ENCODE data around the gene WT1.
"Not testable (repeated sequence)": the region's sequence is repeated elsewhere in the genome, so short reads cannot be mapped to it uniquely, and the experiment has no call there.

WT1 gene

DNA sequence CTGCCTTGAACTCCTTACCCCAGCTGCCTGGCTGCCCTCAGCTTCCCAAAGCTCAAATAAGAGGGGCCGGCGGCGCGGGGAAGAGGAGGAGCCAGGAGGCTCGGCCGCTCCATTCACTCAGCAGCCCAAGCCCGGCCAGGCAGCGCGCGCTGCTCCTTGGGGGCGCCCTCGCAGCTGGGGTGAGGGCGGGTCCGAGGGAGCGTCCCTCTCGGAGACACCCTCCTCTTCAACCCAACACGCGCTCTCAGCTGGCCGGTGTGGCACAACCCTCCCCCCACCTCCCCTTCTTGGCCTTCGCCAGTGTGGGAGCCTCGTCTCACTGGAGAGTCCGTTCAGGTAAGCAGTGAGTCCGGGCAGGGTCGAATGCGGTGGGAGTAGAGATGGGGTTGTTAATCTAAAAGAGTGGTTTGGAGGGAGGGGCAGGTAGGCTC lies at the start of gene WT1:
Gene WT1, minus strand, starts transcription at position 29 of the 431 bp plus-strand sequence.
- DNase-seq (ENCODE audit: low read depth): no peak

DNA sequence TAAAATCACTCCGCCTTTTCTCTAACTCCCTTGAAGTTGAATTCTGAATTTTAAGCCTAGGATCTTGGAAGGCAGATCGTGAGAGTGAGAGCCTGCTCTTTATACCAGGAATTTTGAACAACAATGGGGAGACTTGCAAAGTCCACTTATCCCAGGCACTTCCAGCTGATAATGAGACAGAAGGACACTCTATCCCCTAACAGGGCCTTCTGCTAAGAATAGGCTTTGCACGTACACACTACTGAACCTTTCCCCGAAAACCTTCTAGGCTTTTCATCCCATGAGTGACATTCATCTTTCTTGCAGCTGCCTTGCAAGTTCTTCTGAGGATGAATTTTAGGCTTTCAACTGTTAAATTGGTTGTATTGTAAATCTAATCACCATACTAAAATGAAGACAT lies 44.0 kb upstream of the WT1 start:
- DNase-seq (ENCODE audit: low read depth): no peak

DNA sequence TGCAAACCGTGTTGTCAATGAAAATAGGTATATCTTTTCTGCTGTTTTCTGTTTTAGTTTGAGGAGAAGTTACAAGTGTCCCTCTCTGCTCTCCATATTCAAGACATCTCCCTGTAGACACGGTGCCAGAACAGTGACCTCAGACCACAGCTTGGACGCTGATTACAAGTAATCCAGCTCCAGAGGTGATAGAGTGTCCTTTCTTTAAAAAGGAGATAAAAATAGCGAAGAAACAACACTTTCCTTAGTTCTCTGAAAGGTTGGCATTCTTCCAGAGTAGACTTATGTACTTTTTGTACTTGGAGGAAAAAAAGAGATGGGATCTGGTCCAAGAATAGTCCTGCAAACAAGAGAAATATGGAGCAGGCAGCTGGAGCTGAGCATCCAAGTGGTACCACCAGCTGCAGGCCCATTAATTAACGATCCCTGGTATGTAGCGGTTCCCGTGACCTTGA lies 43.0 kb upstream of the WT1 start:
- DNase-seq (ENCODE audit: low read depth): no peak

DNA sequence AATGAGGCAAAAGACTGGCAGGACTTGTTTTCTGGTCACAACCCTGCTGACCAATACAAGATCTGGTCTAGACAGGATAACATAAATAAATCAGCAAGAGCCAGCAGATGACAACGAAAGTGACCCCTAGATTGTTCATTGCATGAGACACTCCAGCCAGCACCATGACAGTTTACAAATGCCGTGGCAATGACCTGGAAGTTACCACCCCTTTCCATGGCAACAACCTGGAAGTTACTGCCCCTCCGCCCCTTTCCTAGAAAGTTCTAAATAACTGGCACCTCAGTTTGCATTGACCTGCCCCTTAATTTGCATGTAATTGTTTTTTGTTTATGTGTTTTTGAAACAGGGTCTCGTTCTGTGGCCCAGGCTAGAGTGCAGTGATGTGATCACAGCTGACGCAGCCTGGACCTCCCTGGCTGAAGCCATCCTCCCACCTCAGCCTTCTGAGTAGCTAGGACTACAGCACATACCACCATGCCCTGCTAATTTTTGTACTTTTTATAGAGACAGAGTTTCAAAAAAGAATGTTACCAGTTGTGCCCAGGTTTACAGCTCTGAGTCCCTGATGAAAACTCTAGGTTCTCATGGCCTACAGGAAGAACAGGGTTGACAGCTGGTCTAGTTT lies 38.1 kb upstream of the WT1 start:
- no peak for DNase-seq (ENCODE audit: low read depth)

DNA sequence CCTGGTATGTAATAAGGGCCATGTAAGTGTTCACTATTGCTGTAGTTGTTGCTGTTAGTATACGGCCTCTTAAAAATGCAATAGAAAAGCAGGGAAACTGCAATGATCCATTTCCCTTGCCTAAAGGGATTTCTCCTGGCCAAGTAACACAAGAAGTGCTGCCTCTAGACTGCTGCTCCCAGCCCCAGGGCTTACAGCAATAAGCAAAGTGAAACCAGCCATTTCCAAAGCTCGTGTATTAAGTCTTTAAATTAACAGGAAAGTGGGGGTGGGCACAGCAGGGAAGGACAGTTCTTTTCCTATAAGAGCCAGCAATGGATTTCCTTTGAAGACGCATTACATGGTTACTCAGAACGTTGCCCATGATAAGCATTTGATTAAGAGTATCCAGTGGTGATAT lies 36.9 kb upstream of the WT1 start:
- DNase-seq (ENCODE audit: low read depth): no peak

DNA sequence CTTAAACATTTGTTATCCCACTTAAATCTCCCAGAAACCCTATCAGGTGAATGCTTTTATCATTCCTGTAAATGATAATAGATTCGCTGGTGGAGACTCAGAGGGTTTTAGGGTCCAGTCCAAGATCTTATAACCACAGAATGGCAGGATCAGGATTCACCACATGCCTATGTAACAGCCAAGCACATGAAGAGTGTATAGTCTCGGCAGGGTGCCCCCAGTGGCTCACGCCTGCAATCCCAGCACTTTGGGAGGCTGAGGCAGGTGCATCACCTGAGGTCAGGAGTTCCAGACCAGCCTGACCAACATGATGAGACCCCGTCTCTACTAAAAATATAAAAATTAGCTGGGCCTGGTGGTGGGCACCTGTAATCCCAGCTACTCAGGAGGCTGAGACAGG lies 36.2 kb upstream of the WT1 start:
- not testable (repeated sequence) for DNase-seq (ENCODE audit: low read depth)

DNA sequence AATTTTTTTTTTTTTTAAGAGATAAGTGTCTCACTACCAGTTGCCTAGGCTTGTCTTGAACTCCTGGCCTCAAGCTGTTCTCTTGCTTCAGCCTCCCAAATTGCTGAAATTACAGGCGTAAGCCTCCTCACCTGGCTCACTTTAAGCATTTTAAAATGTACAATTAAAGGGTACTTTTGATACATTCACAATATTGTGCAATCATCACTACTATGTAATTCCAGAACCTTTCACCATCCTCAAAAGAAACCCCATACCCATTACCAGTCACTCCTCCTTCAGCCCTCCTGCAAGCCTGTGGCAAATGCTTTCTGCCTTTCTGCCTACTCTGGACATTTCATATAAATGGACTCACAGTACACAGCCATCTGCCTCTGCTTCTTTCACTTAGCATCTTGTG lies 34.5 kb upstream of the WT1 start:
- DNase-seq (ENCODE audit: low read depth): no peak

DNA sequence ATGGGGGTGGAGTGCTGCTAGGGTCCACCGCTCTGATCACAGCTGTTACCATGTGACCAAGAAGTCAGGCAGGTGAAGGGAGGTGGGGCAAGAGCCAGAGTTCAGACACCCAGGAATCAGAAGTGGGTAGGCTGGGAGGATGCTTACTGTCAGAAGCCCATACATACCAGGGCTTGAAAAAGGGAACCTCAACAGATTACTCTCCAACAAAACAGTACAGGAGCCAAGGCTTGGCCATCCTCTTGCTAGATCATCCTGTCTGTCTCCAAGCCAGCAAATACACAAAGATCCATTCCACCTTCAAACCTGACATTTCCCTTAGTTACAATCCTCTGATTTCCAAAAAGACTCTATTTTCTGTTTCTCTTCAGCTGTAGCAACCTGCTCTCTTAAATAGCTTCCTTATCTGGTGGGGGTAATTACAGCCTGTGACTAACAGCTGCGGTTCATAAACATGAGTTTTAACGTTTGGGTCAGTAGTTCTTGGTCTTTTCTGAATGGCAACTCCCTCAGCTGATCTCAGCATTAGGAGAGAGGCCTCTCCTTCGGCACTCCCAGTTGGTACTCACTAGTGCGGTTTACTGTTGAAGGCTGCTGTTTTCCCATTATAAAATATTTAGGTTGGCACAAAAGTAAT lies 31.1 kb upstream of the WT1 start:
- no peak for DNase-seq (ENCODE audit: low read depth)

DNA sequence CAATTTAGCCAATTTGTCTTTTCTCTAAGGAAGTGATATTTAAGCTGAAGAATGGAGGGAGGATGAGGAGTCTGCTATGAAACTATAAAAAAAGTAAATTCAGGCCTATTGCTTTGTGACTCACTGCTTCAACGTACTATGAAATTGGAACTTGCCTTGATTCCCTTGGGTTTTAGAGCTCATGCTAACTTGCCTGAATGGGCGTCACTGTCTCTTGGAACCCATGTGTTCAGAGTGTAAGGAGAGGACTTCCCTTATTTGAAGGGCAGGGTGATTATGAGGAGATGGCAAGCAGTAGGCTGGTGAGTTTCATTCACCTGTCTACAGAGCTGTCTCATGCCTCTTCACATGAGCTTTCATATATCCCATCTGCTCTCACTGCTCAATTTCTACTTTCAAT lies 28.7 kb upstream of the WT1 start:
- DNase-seq (ENCODE audit: low read depth): no peak

DNA sequence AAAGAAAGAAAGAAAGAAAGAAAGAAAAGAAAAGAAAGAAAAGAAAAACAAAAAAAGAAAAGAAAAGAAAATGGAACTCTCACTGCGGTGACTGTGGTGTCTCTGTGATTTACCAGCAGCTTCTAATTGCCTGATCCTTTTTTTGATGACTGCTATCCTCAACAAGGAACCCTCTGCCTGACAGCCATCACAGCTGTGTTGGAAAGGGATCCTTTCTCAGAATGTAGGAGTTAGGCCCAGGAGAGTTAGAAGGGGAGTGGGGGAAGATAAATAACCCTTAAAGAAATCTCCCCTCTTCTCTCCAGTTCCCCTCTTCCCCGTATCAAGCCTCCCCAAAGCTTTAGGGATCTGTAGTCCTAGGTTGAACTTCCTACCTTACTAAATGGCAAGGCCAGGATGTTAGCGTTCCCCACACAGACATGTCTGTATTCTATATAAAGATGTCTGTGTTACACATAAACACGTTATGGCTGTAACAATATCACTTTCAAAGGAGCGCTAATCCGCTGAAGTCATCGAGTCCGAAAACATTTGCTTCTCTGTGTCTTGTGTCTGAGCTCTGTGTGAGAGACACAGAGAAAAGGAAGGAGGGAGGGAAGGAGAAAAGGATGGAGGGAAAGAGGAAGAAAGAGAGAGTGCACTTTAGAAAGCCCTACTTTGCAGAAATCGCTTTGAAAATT lies 26.8 kb upstream of the WT1 start:
- no peak for DNase-seq (ENCODE audit: low read depth)

DNA sequence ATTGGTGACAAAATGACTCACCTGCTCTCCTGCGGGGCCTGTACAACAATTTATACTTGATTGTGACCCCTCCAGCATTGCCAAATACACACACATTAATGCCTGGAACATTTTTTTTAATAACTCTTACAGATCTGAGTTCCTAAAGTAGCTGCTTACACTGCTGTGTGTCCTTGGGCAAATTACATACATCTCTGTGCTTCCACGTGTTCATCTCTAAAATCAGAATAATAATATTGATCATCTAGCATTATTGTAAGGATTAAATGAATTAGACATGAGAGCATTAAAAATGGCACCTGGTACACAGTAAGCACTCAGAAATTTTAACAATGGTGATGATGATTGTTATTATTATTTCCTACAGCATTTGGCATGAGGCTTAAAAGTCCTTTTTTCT lies 21.5 kb upstream of the WT1 start:
- DNase-seq (ENCODE audit: low read depth): no peak

DNA sequence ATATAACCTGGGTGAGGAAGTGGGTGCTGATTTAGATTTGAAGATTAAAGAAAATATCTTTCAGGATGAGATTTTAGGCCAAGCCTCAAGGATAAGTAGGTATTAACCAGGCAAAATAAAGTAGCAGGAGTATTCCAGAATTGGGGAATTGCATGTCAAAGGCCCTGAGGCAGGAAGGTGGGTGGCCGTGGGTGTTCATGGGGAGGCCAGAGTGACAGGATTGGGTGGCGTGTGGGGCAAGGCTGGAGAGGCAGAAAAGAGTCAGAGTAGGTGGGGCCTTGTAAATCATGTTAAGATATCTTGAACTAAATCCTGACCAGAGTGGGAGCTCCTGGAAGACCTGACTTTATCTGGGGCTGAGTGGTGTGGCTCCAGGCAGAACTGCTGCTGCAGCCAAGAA lies 19.7 kb upstream of the WT1 start:
- DNase-seq (ENCODE audit: low read depth): no peak

DNA sequence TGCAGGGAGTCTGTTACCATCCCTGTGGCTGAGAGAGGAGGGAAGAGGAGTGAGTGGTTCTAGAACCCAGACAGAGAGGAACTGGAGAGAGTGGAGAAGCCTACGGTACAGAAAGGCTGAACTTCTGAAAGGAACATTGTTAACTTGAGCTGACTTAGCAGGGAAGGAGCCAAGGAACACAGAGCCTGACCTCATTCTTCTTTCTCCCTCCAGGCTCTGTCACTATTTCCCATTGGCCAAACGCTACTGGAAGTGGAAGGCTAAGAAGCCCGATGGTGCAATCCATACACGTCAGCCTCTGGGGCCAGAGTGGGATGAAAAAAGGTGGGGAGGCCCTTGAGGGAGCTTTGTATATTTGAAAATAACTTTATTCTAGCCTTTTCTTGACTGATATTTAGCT lies 16.5 kb upstream of the WT1 start:
- DNase-seq (ENCODE audit: low read depth): no peak

DNA sequence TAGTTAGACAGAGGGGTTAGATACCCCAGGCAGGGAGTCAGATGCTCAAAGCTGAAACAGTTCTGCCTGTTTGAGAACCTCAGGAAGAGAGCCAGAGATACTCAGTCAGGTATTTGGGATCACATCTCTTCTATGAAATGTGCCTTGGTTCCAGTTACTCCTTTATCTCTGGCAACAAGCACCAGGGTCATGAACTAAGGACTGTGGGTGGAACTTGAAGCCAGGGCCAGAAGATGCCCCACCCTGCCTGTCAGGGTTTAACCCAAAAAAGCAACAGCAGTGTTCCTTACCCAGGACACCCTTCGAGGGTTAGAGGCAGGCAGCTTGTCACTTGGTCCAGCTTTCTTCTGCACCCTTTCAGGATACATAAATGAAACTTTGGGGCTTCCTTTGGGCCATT lies 15.0 kb upstream of the WT1 start:
- DNase-seq (ENCODE audit: low read depth): no peak

DNA sequence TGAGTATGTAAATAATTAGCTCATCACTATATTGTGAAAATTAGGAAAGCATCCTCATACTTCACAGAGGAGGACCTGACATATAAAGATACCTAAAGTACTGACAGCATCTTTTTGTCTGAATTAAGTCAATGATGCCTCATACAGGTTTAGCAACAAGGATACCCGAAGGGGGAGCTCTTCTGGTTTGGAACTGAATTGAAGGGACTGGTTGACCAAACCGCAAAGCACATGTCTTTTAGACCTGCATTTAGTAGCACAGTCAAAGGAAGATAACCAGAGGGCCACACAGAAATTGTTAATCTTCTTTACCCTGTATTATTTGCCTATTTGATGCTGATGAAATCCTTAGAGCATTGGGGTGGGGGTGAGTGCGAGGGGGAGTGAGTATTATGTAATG lies 12.9 kb upstream of the WT1 start:
- no peak for DNase-seq (ENCODE audit: low read depth)

DNA sequence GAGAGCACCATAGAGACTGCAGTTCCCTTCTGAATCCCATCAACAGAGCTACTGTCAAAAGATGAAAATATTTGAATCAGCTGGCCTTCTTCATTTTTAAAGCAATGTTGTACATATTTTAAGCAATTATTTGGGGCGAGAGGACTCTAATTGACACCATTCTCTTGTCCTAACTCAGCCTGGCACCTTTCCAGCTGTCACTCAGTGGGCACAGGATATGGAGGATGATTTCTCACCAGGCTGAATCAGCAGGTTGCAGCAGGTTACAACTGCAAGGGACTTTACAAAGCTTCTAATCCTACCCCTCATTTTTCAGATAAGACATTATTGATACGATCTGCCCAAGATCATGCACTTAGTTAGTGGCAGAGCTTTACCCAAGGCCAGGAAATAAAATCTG lies 11.9 kb upstream of the WT1 start:
- DNase-seq (ENCODE audit: low read depth): no peak

DNA sequence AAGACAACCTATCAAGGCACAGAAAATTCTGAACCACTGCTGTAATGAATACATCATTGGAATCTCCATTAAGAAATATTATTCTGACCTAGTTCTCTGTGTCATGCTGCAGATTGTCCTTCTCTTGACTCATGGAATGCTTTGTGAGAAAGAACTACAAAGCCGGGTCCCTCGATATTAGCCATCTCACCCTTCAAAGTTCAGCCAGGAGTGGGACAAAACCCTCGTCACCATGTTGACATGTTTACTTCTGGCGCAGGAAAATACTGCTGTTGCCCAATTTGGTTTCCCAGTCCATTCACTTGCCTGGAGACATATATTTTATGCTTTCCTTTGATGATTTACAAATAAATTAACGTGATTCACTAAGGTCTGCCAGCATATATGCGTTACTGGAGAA lies 10.9 kb upstream of the WT1 start:
- no peak for DNase-seq (ENCODE audit: low read depth)

DNA sequence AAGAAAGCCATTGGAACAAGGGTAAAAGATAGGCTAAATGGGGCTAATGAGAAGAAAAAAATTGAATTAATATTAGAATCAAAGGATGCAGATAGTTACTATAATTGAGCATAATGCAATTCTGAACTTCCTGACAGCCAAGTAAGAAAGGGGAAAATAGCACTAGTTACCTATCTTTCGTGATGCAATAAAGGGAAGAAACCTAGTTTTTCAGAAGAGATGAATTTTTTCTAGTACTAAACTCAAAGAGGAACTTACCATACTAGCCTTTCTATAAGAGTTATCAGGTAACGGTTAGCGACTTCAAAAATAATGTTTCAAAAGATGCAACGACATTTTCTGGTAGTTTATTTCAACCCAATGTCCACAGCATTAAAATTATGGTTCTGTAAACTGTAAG lies 8.8 kb upstream of the WT1 start:
- no peak for DNase-seq (ENCODE audit: low read depth)

DNA sequence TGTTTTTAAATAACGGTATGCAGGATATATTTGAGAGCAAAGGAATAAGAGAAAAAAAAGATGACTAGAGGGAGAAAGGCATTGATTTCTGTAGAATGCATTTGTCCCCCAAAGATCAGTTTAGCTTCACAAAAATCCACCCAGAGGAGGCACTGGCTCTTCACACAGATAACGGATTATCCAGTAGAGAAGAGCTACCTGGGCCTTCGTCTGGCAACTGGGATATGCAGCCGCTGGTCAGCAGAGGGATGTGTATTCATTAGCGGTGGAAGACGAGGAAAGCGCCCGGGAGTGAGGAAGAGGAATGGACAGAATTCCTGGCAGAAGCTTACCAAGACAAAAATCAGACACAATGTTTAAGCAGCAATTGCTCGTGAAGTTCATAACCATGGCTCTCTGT lies 5.6 kb upstream of the WT1 start:
- DNase-seq (ENCODE audit: low read depth): no peak

DNA sequence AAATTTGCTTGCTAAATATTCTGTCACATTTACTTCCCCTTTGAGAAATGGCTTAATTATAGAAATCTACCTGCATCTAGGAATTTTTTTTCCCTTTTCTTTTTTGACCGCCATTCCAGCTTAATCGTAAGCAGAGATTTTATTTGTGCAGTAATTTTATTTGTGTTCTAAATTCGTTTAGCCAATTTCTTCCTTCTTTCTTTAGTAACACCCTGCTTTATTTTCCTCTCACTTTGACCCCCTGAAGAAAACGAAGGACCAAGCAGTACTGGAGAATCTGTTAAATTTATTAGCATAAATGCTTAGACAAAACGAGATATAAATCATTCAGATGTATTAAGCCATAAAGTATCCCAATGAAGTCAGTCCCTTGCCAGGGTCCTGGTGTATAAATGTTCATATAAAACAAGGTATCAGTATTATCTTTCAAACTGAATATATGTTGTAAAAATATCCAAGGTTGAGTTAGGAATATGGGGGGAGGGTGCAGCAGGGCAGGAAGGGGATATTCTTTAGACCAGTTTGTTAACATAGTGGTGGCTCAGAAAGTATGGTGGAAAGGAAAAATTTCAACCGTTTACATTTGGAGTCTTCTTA lies 5.1 kb upstream of the WT1 start:
- no peak for DNase-seq (ENCODE audit: low read depth)

DNA sequence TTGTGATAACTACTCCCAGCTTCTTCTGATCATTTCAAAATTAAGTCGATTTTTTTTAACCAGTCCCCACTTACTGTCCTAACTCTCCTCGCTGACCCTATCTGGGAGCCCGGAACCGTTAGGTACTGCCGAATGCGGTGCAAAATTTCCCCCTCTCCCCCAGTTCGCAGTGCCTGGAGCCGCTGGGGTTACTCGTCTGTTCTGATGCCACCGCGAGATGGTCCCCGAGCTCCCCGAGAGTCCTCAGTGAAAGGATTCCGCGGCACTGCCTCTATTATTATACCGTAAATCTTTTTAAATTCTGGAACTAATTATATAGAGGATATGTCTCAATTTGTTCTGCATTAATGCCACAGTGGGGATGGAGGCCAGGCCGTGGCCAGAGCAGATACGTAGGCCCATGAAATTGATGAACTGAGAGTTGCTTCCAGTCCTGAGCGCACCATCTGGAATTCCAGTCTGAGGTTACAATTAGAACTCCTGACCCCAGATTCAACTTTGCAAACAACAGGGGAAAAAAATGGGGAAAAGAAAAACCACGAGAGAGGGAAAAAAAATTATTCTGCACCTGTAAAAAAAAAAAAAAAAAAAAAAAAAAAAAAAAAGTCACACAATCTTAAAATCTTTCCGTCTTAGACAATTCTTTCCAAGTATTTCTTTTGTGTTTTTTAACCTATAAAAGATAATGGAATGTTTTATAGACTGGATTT lies 4.3 kb upstream of the WT1 start:
- no peak for DNase-seq (ENCODE audit: low read depth)

DNA sequence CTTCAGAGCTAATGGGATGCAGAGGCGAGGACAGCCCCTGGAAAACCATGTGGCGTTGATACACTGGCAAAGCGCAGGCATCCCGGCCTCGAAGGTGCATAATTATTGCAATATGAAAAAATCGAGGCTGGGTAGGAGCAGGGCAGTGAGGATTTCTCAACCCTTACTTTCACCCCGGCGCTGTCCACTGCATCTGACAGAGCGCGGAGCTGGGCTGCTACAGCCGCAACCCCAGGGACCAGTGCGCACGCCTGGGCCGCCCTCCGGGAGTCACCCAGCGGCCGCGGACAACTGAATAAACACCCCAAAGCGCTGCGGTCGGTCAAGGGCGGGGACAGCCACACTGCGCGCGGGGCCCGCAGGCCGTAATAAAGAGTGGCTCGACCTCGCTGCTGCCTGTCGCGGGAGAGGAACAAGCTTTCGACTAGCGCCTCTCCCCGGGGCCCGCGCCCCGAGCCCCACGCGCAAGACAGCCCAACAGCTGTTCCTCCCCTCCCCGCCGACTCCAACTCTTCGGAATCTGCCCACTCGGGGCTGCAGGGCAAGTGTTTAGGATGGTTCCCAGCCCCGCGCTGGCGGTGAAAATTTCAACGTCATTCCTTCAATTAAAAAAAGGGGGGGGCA lies 3.6 kb upstream of the WT1 start:
- DNase-seq (ENCODE audit: low read depth): no peak

All from GM04503 (cell line).